HG03095 (cell line): Measurements from ENCODE around the gene PREX1.

Experiments used
- ATAC-seq: cut with Tn5 transposase; IDR thresholded peaks from one replicate; pipeline ENCODE4 v1.9.1; 2021; ENCODE audit warnings: moderate library complexity; ENCODE audit not compliant: unreplicated experiment

PREX1 gene

GRCh38 chr20:48642105-48642880 lies 185.5 kb downstream of the PREX1 start:
- no peak for ATAC-seq

GRCh38 chr20:48640871-48641270 lies 186.9 kb downstream of the PREX1 start:
- ATAC-seq, result no peak

GRCh38 chr20:48639899-48640298 lies 187.9 kb downstream of the PREX1 start:
- ATAC-seq, result no peak

- ATAC-seq, result no peak
Measured at GRCh38 chr20:48638546-48638945, 189.3 kb downstream of the PREX1 start.

- ATAC-seq, result no peak
Measured at GRCh38 chr20:48637461-48637860, 190.3 kb downstream of the PREX1 start.

- no peak for ATAC-seq
Measured at GRCh38 chr20:48636301-48636700, 191.5 kb downstream of the PREX1 start.

- ATAC-seq, result no peak
Measured at GRCh38 chr20:48635791-48636267, 192.0 kb downstream of the PREX1 start.

GRCh38 chr20:48635361-48635760 lies 192.4 kb downstream of the PREX1 start:
- no peak for ATAC-seq

- ATAC-seq, result no peak
Measured at GRCh38 chr20:48634641-48635040, 193.2 kb downstream of the PREX1 start.

GRCh38 chr20:48633620-48634257 lies 194.1 kb downstream of the PREX1 start:
- ATAC-seq, result no peak

- no peak for ATAC-seq
Measured at GRCh38 chr20:48632825-48633619, 194.8 kb downstream of the PREX1 start.

GRCh38 chr20:48632017-48632824 lies 195.6 kb downstream of the PREX1 start:
- ATAC-seq, result no peak

GRCh38 chr20:48631114-48632016 lies 196.4 kb downstream of the PREX1 start:
- ATAC-seq, result no peak

GRCh38 chr20:48630342-48631075 lies 197.3 kb downstream of the PREX1 start:
- ATAC-seq, result no peak

GRCh38 chr20:48629960-48630315 lies 197.9 kb downstream of the PREX1 start:
- ATAC-seq, result no peak

- ATAC-seq, result no peak
Measured at GRCh38 chr20:48629069-48629959, 198.5 kb downstream of the PREX1 start.

- no peak for ATAC-seq
Measured at GRCh38 chr20:48627737-48628128, 200.1 kb downstream of the PREX1 start.
